C1 segment of cervical spinal cord (tissue), 14 donors: ENCODE measurements around the gene ADCY10.

Experiments
- DNase-seq, 14 donors: peaks; one replicate each; lab custom pipeline; 2025; lab: John Stamatoyannopoulos, UW

The ADCY10 gene

GRCh38 chr1:167928457-167928852 is 14.5 kb upstream of the ADCY10 start:
- no peak for DNase-seq

GRCh38 chr1:167927046-167927754 is 13.3 kb upstream of the ADCY10 start:
- DNase-seq: no peak

GRCh38 chr1:167926486-167926997 is 12.6 kb upstream of the ADCY10 start:
- no peak for DNase-seq

GRCh38 chr1:167924543-167925231 is 10.8 kb upstream of the ADCY10 start:
- no peak for DNase-seq

GRCh38 chr1:167924102-167924501 is 10.2 kb upstream of the ADCY10 start:
- no peak for DNase-seq

GRCh38 chr1:167923324-167924056 is 9.6 kb upstream of the ADCY10 start:
- DNase-seq: no peak

- no peak for DNase-seq
Observed at GRCh38 chr1:167922611-167923074, 8.7 kb upstream of the ADCY10 start.

- DNase-seq: no peak
Observed at GRCh38 chr1:167922023-167922422, 8.1 kb upstream of the ADCY10 start.

- no peak for DNase-seq
Observed at GRCh38 chr1:167916766-167917511, 3.0 kb upstream of the ADCY10 start.

- DNase-seq: no peak
Observed at GRCh38 chr1:167915569-167915968, 1.6 kb upstream of the ADCY10 start.

GRCh38 chr1:167912294-167912693 is 1.6 kb downstream of the ADCY10 start:
- DNase-seq: no peak

- DNase-seq: no peak
Observed at GRCh38 chr1:167911413-167911812, 2.5 kb downstream of the ADCY10 start.

GRCh38 chr1:167910530-167910929 is 3.4 kb downstream of the ADCY10 start:
- no peak for DNase-seq

- DNase-seq: no peak
Observed at GRCh38 chr1:167909691-167910180, 4.2 kb downstream of the ADCY10 start.

GRCh38 chr1:167905671-167906070 is 8.3 kb downstream of the ADCY10 start:
- DNase-seq: no peak

- no peak for DNase-seq
Observed at GRCh38 chr1:167905182-167905581, 8.8 kb downstream of the ADCY10 start.

- no peak for DNase-seq
Observed at GRCh38 chr1:167904652-167905130, 9.2 kb downstream of the ADCY10 start.

- no peak for DNase-seq
Observed at GRCh38 chr1:167900907-167901306, 13.0 kb downstream of the ADCY10 start.

- DNase-seq: no peak
Observed at GRCh38 chr1:167899253-167899681, 14.7 kb downstream of the ADCY10 start.

- no peak for DNase-seq
Observed at GRCh38 chr1:167898578-167899222, 15.2 kb downstream of the ADCY10 start.

GRCh38 chr1:167893798-167894197 is 20.1 kb downstream of the ADCY10 start:
- no peak for DNase-seq
